Endothelial cell of umbilical vein (primary cell): Measurements from ENCODE around the gene FAM177B.

ENCODE experiments used
- CTCF ChIP-seq, 2 donors: IDR thresholded peaks; 1 replicate in 1 of 2; 2 replicates in 1 of 2; pipeline ENCODE4 v1.5.1; 2011; ENCODE audit warnings: low read length in 2 of 2, mild to moderate bottlenecking in 2 of 2, moderate library complexity in 2 of 2, control low read depth in 1 of 2, inconsistent platforms in 1 of 2, low read depth in 1 of 2; ENCODE audit not compliant: insufficient read depth in 1 of 2; ENCODE audit errors: extremely low read depth in 1 of 2
- EZH2 ChIP-seq: IDR thresholded peaks from 2 replicates; pipeline ENCODE4 v1.6.1; 2012; ENCODE audit warnings: borderline replicate concordance, low read depth, mild to moderate bottlenecking, moderate library complexity, low read length, inconsistent platforms; ENCODE audit not compliant: severe bottlenecking
- FOS ChIP-seq: IDR thresholded peaks from 2 replicates; pipeline ENCODE4 v1.6.1; 2011; ENCODE audit warnings: mild to moderate bottlenecking, low read length, moderate library complexity, borderline replicate concordance; ENCODE audit not compliant: insufficient read depth
- GATA2 ChIP-seq: IDR thresholded peaks from 2 replicates; pipeline ENCODE4 v1.7.0; 2011; ENCODE audit warnings: low read depth, mild to moderate bottlenecking, moderate library complexity, mixed read lengths, low read length; ENCODE audit not compliant: insufficient read length, insufficient read depth
- JUN ChIP-seq: IDR thresholded peaks from 2 replicates; pipeline ENCODE4 v1.6.1; 2011; ENCODE audit warnings: borderline replicate concordance, low read depth; ENCODE audit not compliant: insufficient read length, insufficient read depth
- MAX ChIP-seq: IDR thresholded peaks from 2 replicates; pipeline ENCODE4 v1.6.1; 2011; ENCODE audit not compliant: insufficient read depth, insufficient read length
- MYC ChIP-seq: IDR thresholded peaks from one replicate; pipeline ENCODE4 v1.6.1; 2011; ENCODE audit warnings: mild to moderate bottlenecking, low read depth, low read length
- POLR2A ChIP-seq: IDR thresholded peaks from 2 replicates; pipeline ENCODE4 v1.6.1; 2012; ENCODE audit warnings: low read depth, mild to moderate bottlenecking, control low read depth, low read length
- POLR2AphosphoS5 ChIP-seq: IDR thresholded peaks from 2 replicates; pipeline ENCODE4 v1.6.1; 2012; ENCODE audit warnings: low read depth, mild to moderate bottlenecking, control low read depth, low read length, moderate library complexity; ENCODE audit not compliant: insufficient read depth

GRCh38 chr1:222697203-222697602, 39.8 kb upstream of the FAM177B start:
- no peak for TF ChIP-seq CTCF (IDR thresholded peaks at IDR 0.05; ENCODE audit: extremely low read depth in 1 of 2, insufficient read depth in 1 of 2, low read depth in 1 of 2, low read length in 2 of 2)
- TF ChIP-seq EZH2 = no peak
- TF ChIP-seq POLR2A = no peak
- TF ChIP-seq MAX = no peak
- TF ChIP-seq MYC = no peak
- no peak for TF ChIP-seq POLR2AphosphoS5
- TF ChIP-seq FOS = no peak
- no peak for TF ChIP-seq JUN
- TF ChIP-seq GATA2 = no peak
